Measurements from ENCODE around the gene SPATA13.

DNA sequence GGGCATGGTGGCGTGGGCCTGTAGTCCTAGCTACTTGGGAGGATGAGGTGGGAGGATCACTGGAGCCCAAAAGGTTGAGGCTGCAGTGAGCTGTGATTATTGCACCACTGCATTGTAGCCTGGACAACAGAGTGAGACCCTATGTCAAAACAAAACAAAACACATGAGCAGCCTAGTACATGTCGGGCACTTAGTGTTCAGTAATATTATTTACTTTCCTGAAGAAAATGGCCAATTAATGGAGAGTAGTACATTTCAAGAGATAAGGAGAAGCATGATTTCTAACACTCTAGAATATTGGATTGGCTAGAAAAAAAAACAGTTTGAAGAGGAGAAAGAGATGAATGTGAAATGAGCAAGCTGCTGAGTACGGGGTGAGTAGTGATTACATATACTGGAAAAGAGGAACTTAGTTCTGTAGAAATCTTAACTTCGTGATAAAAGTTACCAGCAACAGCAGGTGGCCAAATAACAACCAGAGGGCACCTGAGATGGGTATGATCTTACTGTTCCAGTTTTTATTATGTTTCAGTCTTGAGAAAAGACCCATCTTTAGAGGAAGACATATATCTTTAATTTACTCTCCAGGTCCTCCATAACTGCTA, 36.2 kb downstream of the SPATA13 start:
- TF ChIP-seq POLR2A (IDR thresholded peaks at IDR 0.05) (no peak), POLR2AphosphoS5 (IDR thresholded peaks at IDR 0.05; ENCODE audit: insufficient read depth in 1 of 2, low read depth in 1 of 2) (no peak)
- TF ChIP-seq, protein P1, sequence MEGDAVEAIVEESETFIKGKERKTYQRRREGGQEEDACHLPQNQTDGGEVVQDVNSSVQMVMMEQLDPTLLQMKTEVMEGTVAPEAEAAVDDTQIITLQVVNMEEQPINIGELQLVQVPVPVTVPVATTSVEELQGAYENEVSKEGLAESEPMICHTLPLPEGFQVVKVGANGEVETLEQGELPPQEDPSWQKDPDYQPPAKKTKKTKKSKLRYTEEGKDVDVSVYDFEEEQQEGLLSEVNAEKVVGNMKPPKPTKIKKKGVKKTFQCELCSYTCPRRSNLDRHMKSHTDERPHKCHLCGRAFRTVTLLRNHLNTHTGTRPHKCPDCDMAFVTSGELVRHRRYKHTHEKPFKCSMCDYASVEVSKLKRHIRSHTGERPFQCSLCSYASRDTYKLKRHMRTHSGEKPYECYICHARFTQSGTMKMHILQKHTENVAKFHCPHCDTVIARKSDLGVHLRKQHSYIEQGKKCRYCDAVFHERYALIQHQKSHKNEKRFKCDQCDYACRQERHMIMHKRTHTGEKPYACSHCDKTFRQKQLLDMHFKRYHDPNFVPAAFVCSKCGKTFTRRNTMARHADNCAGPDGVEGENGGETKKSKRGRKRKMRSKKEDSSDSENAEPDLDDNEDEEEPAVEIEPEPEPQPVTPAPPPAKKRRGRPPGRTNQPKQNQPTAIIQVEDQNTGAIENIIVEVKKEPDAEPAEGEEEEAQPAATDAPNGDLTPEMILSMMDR (IDR thresholded peaks at IDR 0.05): no peak

Measured in vagina (tissue), 2 donors.